ENCODE measurements around the gene C1orf115. TPM values are rescaled to one million over a fixed set of nuclear protein-coding genes. Genes with fewer than 3 reads are reported as not detected.
A peak's percentile ranks its signal among the peaks of the same experiment; 100 is the strongest.

The C1orf115 gene
- total RNA-seq, 4 donors from 2014 or later: 10.8 to 24.0 (median 12.4) TPM

- TF ChIP-seq POLR2AphosphoS5 (IDR thresholded peaks at IDR 0.05): no peak
- TF ChIP-seq CTCF (IDR thresholded peaks at IDR 0.05): no peak
- no peak for TF ChIP-seq EP300 (IDR thresholded peaks at IDR 0.05)
- TF ChIP-seq POLR2A (IDR thresholded peaks at IDR 0.05; ENCODE audit: low read depth): no peak
- intact Hi-C loops (cut with DNase I): loop anchor here (10.0 kb wide), 1 partner anchor 467 kb away; the partner anchor contains the start of gene RAB3GAP2
- Histone ChIP-seq H3K4me3 (no peak overlapping the region), H3K27ac (replicated peaks in 1 of 4) (no peak overlapping the region), H3K27me3 (no peaks in the 10 kb centered on the region), H3K4me1 (peaks cover 0 to 4% (median under 1%) of the 10 kb centered on the region in 4 donors), H3K36me3 (no peaks in the 10 kb centered on the region), H3K9me3 (no peaks in the 10 kb centered on the region)
- DNase-seq (ENCODE audit: extremely low spot score): peak; percentile 5
- 79% methylated on average over 2 of the region's 2 CpGs for WGBS
These were observed 51.2 kb downstream of the C1orf115 start for GRCh38 chr1:220741349-220741748.

- peaks cover 1 to 9% (median 4%) of the 10 kb centered on the region in 4 donors for H3K4me1 ChIP-seq
- peak; percentile 29 for DNase-seq (ENCODE audit: extremely low spot score)
- H3K4me3 ChIP-seq: no peak overlapping the region
- TF ChIP-seq POLR2A (IDR thresholded peaks at IDR 0.05; ENCODE audit: low read depth) (no peak), EP300 (IDR thresholded peaks at IDR 0.05) (no peak), CTCF (IDR thresholded peaks at IDR 0.05) (no peak), POLR2AphosphoS5 (IDR thresholded peaks at IDR 0.05) (no peak)
- no peaks in the 10 kb centered on the region for H3K36me3 ChIP-seq
- H3K27ac ChIP-seq (replicated peaks in 1 of 4): no peak overlapping the region
- H3K27me3 ChIP-seq: no peaks in the 10 kb centered on the region
- intact Hi-C loops (cut with DNase I): loop anchor here (10.0 kb wide), 1 partner anchor 467 kb away; the partner anchor contains the start of gene RAB3GAP2
- no peaks in the 10 kb centered on the region for H3K9me3 ChIP-seq
- 100% methylated on average over 1 of the region's 1 CpG for WGBS
These were observed 51.7 kb downstream of the C1orf115 start for GRCh38 chr1:220741825-220742224.

- TF ChIP-seq EP300 (IDR thresholded peaks at IDR 0.05): no peak
- no peak for TF ChIP-seq POLR2AphosphoS5 (IDR thresholded peaks at IDR 0.05)
- TF ChIP-seq CTCF (IDR thresholded peaks at IDR 0.05): no peak
- TF ChIP-seq POLR2A (IDR thresholded peaks at IDR 0.05; ENCODE audit: low read depth): no peak
- H3K27me3 ChIP-seq: no peaks in the 10 kb centered on the region
- intact Hi-C loops (cut with DNase I): loop anchor here (10.0 kb wide), 1 partner anchor 468 kb away; the partner anchor contains the start of gene RAB3GAP2
- no peak overlapping the region for H3K27ac ChIP-seq (replicated peaks in 1 of 4)
- WGBS: 95% methylated on average over 2 of the region's 3 CpGs
- H3K9me3 ChIP-seq: no peaks in the 10 kb centered on the region
- H3K4me3 ChIP-seq: no peak overlapping the region
- no peaks in the 10 kb centered on the region for H3K36me3 ChIP-seq
- peaks cover 8 to 16% (median 11%) of the 10 kb centered on the region in 4 donors for H3K4me1 ChIP-seq
- no peak for DNase-seq (ENCODE audit: extremely low spot score)
These were observed 52.4 kb downstream of the C1orf115 start for GRCh38 chr1:220742520-220742919.

- 77% methylated on average over 3 of the region's 3 CpGs for WGBS
- H3K27ac ChIP-seq (replicated peaks in 1 of 4): peak overlapping the region; percentile 88 to 95 (median 94)
- peaks cover 33 to 50% (median 44%) of the 10 kb centered on the region in 4 donors for H3K4me1 ChIP-seq
- H3K27me3 ChIP-seq: no peaks in the 10 kb centered on the region
- no peaks in the 10 kb centered on the region for H3K36me3 ChIP-seq
- DNase-seq (ENCODE audit: extremely low spot score): peak; percentile 53
- H3K4me3 ChIP-seq: peak overlapping the region in 1 of 4 donors; percentile 68
- TF ChIP-seq EP300 (IDR thresholded peaks at IDR 0.05): no peak
- no peak for TF ChIP-seq POLR2AphosphoS5 (IDR thresholded peaks at IDR 0.05)
- TF ChIP-seq CTCF (IDR thresholded peaks at IDR 0.05): no peak
- no peak for TF ChIP-seq POLR2A (IDR thresholded peaks at IDR 0.05; ENCODE audit: low read depth)
- no peaks in the 10 kb centered on the region for H3K9me3 ChIP-seq
- intact Hi-C loops (cut with DNase I): loop anchor here (10.0 kb wide), 1 partner anchor 472 kb away; the partner anchor contains the start of gene RAB3GAP2
These were observed 56.7 kb downstream of the C1orf115 start for GRCh38 chr1:220746851-220747250.

All from esophagus muscularis mucosa (tissue), 4 donors.